Neural progenitor cell (in vitro differentiated cells): ENCODE measurements around the gene HYLS1. TPM values are rescaled to one million over a fixed set of nuclear protein-coding genes. Genes with fewer than 3 reads are reported as not detected.

Source experiments
- DNase-seq: peaks from one replicate; pipeline ENCODE4 v3.0.0-alpha.2; 2016; ENCODE audit warnings: low spot score
- H2AFZ ChIP-seq: fragments of 200-600 bp; sonication (generic); replicated peaks from 2 replicates; pipeline ENCODE4 v1.6.1; 2016; ENCODE audit warnings: antibody characterized with exemption
- H3F3A ChIP-seq: fragments of 200-600 bp; sonication (generic); 2 replicates; pipeline ENCODE4 v1.6.1; 2016; ENCODE audit warnings: antibody characterized with exemption, low read depth
- H3K27ac ChIP-seq: fragments of 200-600 bp; sonication (generic); 2 replicates; pipeline ENCODE4 v1.5.1; 2016; ENCODE audit warnings: mild to moderate bottlenecking
- H3K27me3 ChIP-seq: fragments of 200-600 bp; sonication (generic); 2 replicates; pipeline ENCODE4 v1.6.1; 2016; ENCODE audit warnings: mild to moderate bottlenecking, moderate library complexity
- H3K36me3 ChIP-seq: fragments of 200-600 bp; sonication (generic); 2 replicates; pipeline ENCODE4 v1.5.1; 2016
- H3K4me1 ChIP-seq: fragments of 200-600 bp; sonication (generic); 2 replicates; pipeline ENCODE4 v1.6.1; 2016; ENCODE audit warnings: mixed run types
- H3K4me2 ChIP-seq: fragments of 200-600 bp; sonication (generic); 2 replicates; pipeline ENCODE4 v1.6.1; 2016
- H3K4me3 ChIP-seq: fragments of 200-600 bp; sonication (generic); 2 replicates; pipeline ENCODE4 v1.5.1; 2016
- H3K79me2 ChIP-seq: fragments of 200-600 bp; sonication (generic); 2 replicates; pipeline ENCODE4 v1.6.1; 2016; ENCODE audit warnings: low read depth
- H3K9ac ChIP-seq: fragments of 200-600 bp; sonication (generic); 2 replicates; pipeline ENCODE4 v1.6.1; 2016
- H3K9me3 ChIP-seq: fragments of 200-600 bp; sonication (generic); 2 replicates; pipeline ENCODE4 v1.5.1; 2016; ENCODE audit warnings: low read depth
- H4K20me1 ChIP-seq: fragments of 200-600 bp; sonication (generic); 2 replicates; pipeline ENCODE4 v1.6.1; 2016; ENCODE audit warnings: low read depth
- H3K27ac Mint-ChIP-seq: 3 replicates; pipeline ENCODE4 v1.8.0; 2021; ENCODE audit warnings: mixed read lengths
- H3K27me3 Mint-ChIP-seq: 2 replicates; pipeline ENCODE4 v1.8.0; 2022; ENCODE audit warnings: low read depth, mild to moderate bottlenecking, inconsistent platforms, moderate library complexity, mixed read lengths; ENCODE audit not compliant: insufficient read depth
- H3K36me3 Mint-ChIP-seq: 3 replicates; pipeline ENCODE4 v1.8.0; 2021; ENCODE audit warnings: mixed read lengths
- H3K4me1 Mint-ChIP-seq: 3 replicates; pipeline ENCODE4 v1.8.0; 2021; ENCODE audit warnings: mixed read lengths
- H3K4me3 Mint-ChIP-seq: 3 replicates; pipeline ENCODE4 v1.8.0; 2021; ENCODE audit warnings: mild to moderate bottlenecking, moderate library complexity, mixed read lengths
- H3K9me3 Mint-ChIP-seq: 3 replicates; pipeline ENCODE4 v1.8.0; 2020; ENCODE audit warnings: mixed read lengths
- EZH2 ChIP-seq: fragments of 200-600 bp; sonication (generic); IDR thresholded peaks from 2 replicates; pipeline ENCODE4 v1.6.1; 2017; ENCODE audit warnings: antibody characterized with exemption, mild to moderate bottlenecking, moderate library complexity
- EZH2phosphoT487 ChIP-seq: fragments of 200-600 bp; sonication (generic); IDR thresholded peaks from 2 replicates; pipeline ENCODE4 v1.6.1; 2017; ENCODE audit warnings: antibody characterized with exemption
- total RNA-seq: library from RNA; depleted of rRNA; stranded (reverse); fragments of >200 nt; gene quantifications from 2 replicates; pipeline ENCODE4 v1.2.3, GENCODE V29; 2015; ENCODE audit warnings: low replicate concordance
- TF ChIP-seq, protein P1 (sequence below): fragments of 200-600 bp; sonication (generic); IDR thresholded peaks from 2 replicates; pipeline ENCODE4 v1.5.1; 2017; ENCODE audit warnings: antibody characterized with exemption, mild to moderate bottlenecking

The HYLS1 gene
- total RNA-seq, 1 donor from 2014 or later: 8.9 TPM

DNA sequence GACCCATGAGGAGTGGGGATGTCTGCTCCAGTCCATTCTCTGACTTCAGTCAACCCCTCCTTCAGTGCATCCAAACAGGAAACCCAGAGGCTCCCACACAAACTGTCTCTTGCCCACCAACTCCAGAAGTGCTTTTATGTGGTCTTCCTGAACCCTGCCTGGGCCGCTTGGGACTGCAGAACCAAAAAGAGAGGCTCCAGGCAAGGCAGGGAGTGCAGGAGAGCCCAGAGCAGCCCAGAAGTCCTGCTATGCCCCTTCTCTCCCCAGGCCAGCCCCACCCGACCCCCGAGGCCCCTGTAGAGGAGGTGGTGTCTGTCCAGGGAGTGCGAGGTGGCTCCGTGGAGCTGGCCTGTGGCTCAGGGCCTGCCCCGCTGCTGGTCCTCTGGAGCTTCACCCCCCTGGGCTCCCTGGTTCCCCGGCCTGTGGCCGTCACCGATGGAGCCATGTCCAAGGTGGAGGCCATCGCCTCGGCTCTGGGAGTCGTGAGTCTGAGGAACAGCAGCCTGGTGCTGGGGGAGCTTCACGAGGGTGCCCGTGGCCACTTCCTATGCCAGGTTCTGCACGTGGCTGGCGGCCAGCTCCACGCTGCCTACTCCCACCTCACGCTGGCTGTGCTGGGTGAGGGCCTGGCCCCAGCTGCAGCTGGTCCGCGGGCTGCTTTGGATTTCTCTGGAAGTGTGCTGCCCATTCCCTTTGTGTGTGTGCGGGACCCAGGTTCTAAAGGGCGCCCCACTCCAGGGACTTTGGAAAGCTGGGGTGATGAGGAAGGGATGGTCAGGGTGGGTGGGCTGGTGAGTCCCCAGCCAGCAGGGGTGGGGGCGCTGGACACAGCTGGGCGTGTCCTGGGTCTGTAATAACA, 60.2 kb downstream of the HYLS1 start:
- Histone ChIP-seq H3K9me3 (no peaks in the 10 kb centered on the region), H3K4me2 (no peak overlapping the region), H3F3A (no peaks in the 10 kb centered on the region), H2AFZ (no peak overlapping the region), H4K20me1 (no peaks in the 10 kb centered on the region), H3K4me3 (no peak overlapping the region), H3K9ac (no peak overlapping the region), H3K4me1 (peaks cover 5% of the 10 kb centered on the region), H3K27ac (no peak overlapping the region), H3K36me3 (no peaks in the 10 kb centered on the region), H3K27me3 (no peaks in the 10 kb centered on the region), H3K79me2 (no peaks in the 10 kb centered on the region)
- no peak for TF ChIP-seq EZH2
- TF ChIP-seq, protein P1, sequence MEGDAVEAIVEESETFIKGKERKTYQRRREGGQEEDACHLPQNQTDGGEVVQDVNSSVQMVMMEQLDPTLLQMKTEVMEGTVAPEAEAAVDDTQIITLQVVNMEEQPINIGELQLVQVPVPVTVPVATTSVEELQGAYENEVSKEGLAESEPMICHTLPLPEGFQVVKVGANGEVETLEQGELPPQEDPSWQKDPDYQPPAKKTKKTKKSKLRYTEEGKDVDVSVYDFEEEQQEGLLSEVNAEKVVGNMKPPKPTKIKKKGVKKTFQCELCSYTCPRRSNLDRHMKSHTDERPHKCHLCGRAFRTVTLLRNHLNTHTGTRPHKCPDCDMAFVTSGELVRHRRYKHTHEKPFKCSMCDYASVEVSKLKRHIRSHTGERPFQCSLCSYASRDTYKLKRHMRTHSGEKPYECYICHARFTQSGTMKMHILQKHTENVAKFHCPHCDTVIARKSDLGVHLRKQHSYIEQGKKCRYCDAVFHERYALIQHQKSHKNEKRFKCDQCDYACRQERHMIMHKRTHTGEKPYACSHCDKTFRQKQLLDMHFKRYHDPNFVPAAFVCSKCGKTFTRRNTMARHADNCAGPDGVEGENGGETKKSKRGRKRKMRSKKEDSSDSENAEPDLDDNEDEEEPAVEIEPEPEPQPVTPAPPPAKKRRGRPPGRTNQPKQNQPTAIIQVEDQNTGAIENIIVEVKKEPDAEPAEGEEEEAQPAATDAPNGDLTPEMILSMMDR: no peak
- no peak for TF ChIP-seq EZH2phosphoT487
- Mint-ChIP-seq H3K9me3 (no peaks in the 10 kb centered on the region), H3K36me3 (peaks cover 7% of the 10 kb centered on the region), H3K27me3 (peaks cover 11% of the 10 kb centered on the region), H3K27ac (no peak overlapping the region), H3K4me1 (peaks cover 19% of the 10 kb centered on the region), H3K4me3 (no peak overlapping the region)
- no peak for DNase-seq

DNA sequence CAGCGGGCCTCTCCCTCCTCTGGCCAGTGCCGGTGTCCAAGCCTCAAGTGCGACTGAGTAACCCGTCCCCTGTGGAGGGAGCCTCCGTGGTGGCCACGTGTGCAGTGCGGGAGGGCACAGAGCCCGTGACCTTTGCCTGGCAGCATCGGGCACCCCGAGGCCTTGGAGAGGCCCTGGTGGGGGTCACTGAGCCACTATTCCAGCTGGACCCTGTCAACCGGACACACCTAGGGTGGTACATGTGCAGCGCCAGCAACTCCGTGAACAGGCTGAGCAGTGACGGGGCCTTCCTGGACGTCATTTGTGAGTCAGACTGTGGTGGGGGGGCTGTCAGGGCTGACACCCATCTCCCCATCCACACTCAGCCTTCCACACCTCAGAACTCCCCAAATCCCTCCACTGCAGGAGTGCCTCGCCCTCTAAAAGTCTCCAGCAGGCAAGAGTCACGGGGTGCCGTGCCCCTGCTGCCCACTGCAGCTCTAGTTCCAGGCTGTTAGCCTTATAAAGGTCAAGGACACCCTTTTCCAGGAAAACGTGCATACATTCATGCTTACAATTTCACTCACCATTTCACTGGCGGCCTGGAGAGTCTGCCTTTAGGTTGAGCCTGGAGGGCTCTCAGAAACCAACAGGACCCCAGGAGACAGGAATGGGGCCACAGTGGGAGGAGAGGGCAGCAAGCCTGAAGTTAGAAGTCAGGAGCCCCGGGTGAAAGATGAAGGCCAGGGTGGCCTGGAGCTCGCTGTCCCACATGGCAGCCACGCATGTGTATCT, 61.0 kb downstream of the HYLS1 start:
- no peak for DNase-seq
- H3K27ac Mint-ChIP-seq: peak overlapping the region; percentile 63
- H3K4me3 Mint-ChIP-seq: no peak overlapping the region
- H3K27me3 Mint-ChIP-seq: peaks cover 11% of the 10 kb centered on the region
- H2AFZ ChIP-seq: no peak overlapping the region
- no peaks in the 10 kb centered on the region for H3K27me3 ChIP-seq
- H3K36me3 Mint-ChIP-seq: peaks cover 7% of the 10 kb centered on the region
- peaks cover 23% of the 10 kb centered on the region for H3K4me1 Mint-ChIP-seq
- no peak overlapping the region for H3K27ac ChIP-seq
- H3F3A ChIP-seq: no peaks in the 10 kb centered on the region
- peaks cover 5% of the 10 kb centered on the region for H3K4me1 ChIP-seq
- H3K36me3 ChIP-seq: no peaks in the 10 kb centered on the region
- no peak overlapping the region for H3K4me2 ChIP-seq
- H3K9ac ChIP-seq: no peak overlapping the region
- TF ChIP-seq, protein P1: no peak
- TF ChIP-seq EZH2 (no peak), EZH2phosphoT487 (no peak)
- no peaks in the 10 kb centered on the region for H3K9me3 Mint-ChIP-seq
- no peaks in the 10 kb centered on the region for H3K79me2 ChIP-seq
- no peaks in the 10 kb centered on the region for H4K20me1 ChIP-seq
- no peak overlapping the region for H3K4me3 ChIP-seq
- H3K9me3 ChIP-seq: no peaks in the 10 kb centered on the region

DNA sequence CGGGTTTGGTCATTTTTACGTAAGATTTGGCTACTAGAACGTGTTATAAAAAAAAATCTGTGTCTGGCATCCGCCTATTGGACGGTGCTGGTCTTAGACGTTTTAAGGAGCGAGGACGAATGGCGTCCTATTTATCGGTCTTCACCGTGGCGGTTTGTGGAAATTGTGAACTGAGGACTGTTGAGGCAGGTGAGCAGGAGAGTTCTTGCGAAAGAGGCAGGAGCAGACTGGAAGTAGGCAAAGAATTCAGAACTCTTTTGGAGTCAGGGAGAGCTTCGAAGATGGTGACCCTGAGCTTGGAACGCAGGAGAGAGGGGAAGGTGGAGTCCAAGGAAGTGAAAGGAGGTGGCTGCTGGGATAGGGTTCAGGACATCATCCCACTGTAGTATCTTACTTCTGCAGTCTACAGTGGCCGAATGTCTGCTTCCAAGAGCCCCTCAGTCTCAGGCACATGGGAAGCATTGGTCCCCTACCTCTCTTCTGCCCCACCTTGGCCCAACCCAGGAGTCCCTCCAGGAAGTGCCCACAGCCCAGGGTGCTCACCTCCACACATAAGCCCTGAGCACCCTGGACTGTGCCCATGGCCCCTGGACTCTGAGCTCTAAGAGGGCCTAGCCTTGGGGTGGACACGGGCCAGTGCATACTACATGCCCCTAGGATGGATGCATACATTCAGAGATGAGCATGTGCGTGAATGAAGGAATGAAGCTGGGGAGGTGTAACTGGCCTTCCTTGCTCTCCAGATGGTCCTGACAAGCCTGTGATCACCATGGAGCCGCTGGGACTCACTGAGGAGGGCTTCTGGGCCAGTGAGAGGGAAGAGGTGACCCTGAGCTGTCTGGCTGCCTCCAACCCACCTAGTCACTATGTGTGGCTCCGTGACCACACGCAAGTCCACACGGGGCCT, 62.1 kb downstream of the HYLS1 start:
- H2AFZ ChIP-seq: no peak overlapping the region

More for the DNA sequence above, 62.1 kb downstream of the HYLS1 start:
- DNase-seq: no peak
- Histone ChIP-seq H3K79me2 (no peaks in the 10 kb centered on the region), H3K36me3 (no peaks in the 10 kb centered on the region), H3F3A (no peaks in the 10 kb centered on the region), H3K27me3 (no peaks in the 10 kb centered on the region), H3K9me3 (no peaks in the 10 kb centered on the region), H3K27ac (no peak overlapping the region), H4K20me1 (no peaks in the 10 kb centered on the region), H3K4me3 (no peak overlapping the region), H3K4me1 (peaks cover 5% of the 10 kb centered on the region), H3K9ac (no peak overlapping the region), H3K4me2 (no peak overlapping the region)
- H3K4me1 Mint-ChIP-seq: peaks cover 29% of the 10 kb centered on the region
- H3K27ac Mint-ChIP-seq: peak overlapping the region; percentile 69
- H3K27me3 Mint-ChIP-seq: peaks cover 10% of the 10 kb centered on the region
- TF ChIP-seq EZH2 (no peak), EZH2phosphoT487 (no peak)
- TF ChIP-seq, protein P1: no peak
- peak overlapping the region; percentile 6 for H3K4me3 Mint-ChIP-seq
- H3K36me3 Mint-ChIP-seq: peaks cover 7% of the 10 kb centered on the region
- no peaks in the 10 kb centered on the region for H3K9me3 Mint-ChIP-seq
